ENCODE data around the gene SELENOW.
"Not testable (repeated sequence)": the region's sequence is repeated elsewhere in the genome, so short reads cannot be mapped to it uniquely, and the experiment has no call there.

SELENOW gene

DNA sequence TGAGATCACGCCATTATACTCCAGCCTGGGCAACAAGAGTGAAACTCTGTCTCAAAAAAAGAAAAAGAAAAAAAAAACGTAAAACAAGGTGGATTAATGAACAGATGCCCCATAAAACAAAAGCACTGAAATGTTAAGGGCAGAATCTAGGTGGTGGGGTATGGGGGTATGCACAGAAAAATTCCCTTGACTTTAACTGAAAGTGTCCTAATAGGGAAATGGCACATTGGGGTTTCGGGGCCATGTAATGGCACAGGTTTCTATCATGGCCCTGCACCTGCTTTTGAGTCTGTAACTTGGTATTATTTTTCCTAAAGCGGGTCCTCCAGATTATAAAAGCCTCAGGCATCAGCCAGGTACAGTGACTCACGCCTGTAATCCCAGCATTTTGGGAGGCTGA, 16.9 kb upstream of the SELENOW start:
- Histone ChIP-seq H3K9ac (no peak overlapping the region), H3K9me3 (ENCODE audit: control insufficient read depth, low read length) (no peaks in the 10 kb centered on the region), H3K4me2 (ENCODE audit: low read length) (no peak overlapping the region), H3K4me3 (ENCODE audit: low read depth, low read length) (no peak overlapping the region), H3K79me2 (no peaks in the 10 kb centered on the region), H3K36me3 (ENCODE audit: control insufficient read depth, insufficient read depth, low read length) (no peaks in the 10 kb centered on the region), H2AFZ (no peak overlapping the region), H3K27ac (no peak overlapping the region), H3K4me1 (no peaks in the 10 kb centered on the region), H3K27me3 (ENCODE audit: control insufficient read depth, insufficient read depth, low read length) (no peaks in the 10 kb centered on the region)
- TF ChIP-seq, protein P1, sequence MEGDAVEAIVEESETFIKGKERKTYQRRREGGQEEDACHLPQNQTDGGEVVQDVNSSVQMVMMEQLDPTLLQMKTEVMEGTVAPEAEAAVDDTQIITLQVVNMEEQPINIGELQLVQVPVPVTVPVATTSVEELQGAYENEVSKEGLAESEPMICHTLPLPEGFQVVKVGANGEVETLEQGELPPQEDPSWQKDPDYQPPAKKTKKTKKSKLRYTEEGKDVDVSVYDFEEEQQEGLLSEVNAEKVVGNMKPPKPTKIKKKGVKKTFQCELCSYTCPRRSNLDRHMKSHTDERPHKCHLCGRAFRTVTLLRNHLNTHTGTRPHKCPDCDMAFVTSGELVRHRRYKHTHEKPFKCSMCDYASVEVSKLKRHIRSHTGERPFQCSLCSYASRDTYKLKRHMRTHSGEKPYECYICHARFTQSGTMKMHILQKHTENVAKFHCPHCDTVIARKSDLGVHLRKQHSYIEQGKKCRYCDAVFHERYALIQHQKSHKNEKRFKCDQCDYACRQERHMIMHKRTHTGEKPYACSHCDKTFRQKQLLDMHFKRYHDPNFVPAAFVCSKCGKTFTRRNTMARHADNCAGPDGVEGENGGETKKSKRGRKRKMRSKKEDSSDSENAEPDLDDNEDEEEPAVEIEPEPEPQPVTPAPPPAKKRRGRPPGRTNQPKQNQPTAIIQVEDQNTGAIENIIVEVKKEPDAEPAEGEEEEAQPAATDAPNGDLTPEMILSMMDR (IDR thresholded peaks at IDR 0.05): no peak

DNA sequence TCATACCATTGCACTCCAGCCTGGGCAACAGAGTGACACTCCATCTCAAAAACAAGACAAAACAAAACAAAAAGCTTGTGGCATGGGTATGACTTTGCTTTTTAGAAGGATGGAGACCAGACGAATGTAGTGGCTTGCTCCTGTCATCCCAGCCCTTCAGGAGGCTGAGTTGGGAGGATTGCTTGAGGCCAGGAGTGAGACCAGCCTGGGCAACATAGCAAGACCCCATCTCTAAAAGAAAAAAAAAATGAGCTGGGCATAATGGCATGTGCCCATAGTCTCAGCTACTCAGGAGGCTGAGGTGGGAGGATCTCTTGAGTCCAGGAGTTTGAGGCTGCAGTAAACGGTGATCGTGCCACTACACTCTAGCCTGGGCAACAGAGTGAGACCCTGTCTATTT, 16.4 kb upstream of the SELENOW start:
- TF ChIP-seq, protein P1 (IDR thresholded peaks at IDR 0.05): no peak
- Histone ChIP-seq H3K79me2 (no peaks in the 10 kb centered on the region), H3K9me3 (ENCODE audit: control insufficient read depth, low read length) (no peaks in the 10 kb centered on the region), H2AFZ (no peak overlapping the region), H3K27me3 (ENCODE audit: control insufficient read depth, insufficient read depth, low read length) (no peaks in the 10 kb centered on the region), H3K4me3 (ENCODE audit: low read depth, low read length) (no peak overlapping the region), H3K36me3 (ENCODE audit: control insufficient read depth, insufficient read depth, low read length) (no peaks in the 10 kb centered on the region), H3K9ac (no peak overlapping the region), H3K4me1 (no peaks in the 10 kb centered on the region), H3K27ac (no peak overlapping the region), H3K4me2 (ENCODE audit: low read length) (no peak overlapping the region)

DNA sequence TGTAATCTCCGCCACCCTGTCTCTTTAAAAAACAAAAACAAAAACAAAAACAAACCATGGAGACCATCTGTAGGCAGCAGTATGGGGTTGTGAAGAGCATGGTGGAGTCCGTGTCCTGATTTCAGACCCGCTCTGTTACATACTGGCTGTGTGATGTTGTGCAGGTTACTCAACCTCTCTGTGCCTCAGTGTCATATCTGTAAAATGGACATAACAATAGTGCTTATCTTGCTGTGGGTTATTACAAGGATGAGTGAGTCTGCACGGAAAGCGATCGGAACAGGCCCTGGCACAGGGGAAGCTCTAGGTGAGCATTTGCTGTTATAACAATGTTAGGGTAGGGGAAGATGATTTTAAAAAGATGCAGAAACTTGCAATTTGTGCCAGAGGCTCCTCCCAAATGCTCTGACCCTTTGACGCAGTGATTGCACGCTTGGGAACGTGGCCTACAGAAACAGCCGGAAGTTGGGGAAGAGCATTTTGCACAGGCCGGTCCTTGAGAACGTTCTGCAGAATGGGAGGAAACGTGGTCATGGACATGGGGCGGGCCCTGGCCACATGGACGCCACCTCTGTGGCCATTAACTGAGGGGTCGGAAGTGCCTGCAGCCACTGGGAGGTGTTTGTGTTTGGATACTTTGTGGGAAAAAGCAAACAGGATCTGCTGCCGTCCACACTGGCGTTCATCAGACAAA, 15.7 kb upstream of the SELENOW start:
- no peak overlapping the region for H3K9ac ChIP-seq
- no peaks in the 10 kb centered on the region for H3K79me2 ChIP-seq
- H3K27me3 ChIP-seq (ENCODE audit: control insufficient read depth, insufficient read depth, low read length): no peaks in the 10 kb centered on the region
- H2AFZ ChIP-seq: no peak overlapping the region
- H3K36me3 ChIP-seq (ENCODE audit: control insufficient read depth, insufficient read depth, low read length): no peaks in the 10 kb centered on the region
- no peak overlapping the region for H3K4me2 ChIP-seq (ENCODE audit: low read length)
- H3K4me1 ChIP-seq: no peaks in the 10 kb centered on the region
- H3K4me3 ChIP-seq (ENCODE audit: low read depth, low read length): no peak overlapping the region
- TF ChIP-seq, protein P1 (IDR thresholded peaks at IDR 0.05): no peak
- H3K27ac ChIP-seq: no peak overlapping the region
- H3K9me3 ChIP-seq (ENCODE audit: control insufficient read depth, low read length): no peaks in the 10 kb centered on the region

DNA sequence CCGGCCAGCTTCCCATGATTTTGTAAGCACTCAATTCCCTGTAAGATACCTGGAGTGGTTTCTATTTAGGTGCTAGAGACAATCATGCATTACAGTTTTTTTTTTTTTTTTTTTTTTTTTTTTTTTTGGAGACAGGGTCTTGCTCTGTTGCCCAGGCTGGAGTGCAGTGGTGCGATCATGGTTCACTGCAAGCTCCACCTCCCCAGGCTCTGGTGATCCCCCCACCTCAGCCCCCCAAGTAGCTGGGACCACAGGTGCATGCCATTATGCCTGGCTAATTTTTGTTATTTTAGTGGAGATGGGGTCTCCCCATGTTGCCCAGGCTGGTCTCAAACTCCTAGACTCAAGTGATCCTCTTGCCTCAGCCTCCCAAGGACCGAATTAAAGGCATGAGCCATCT, 13.8 kb upstream of the SELENOW start:
- not testable (repeated sequence) for H3K27me3 ChIP-seq (ENCODE audit: control insufficient read depth, insufficient read depth, low read length); H3K9ac ChIP-seq; H3K4me2 ChIP-seq (ENCODE audit: low read length); H3K9me3 ChIP-seq (ENCODE audit: control insufficient read depth, low read length); H3K36me3 ChIP-seq (ENCODE audit: control insufficient read depth, insufficient read depth, low read length); H3K79me2 ChIP-seq; H3K4me3 ChIP-seq (ENCODE audit: low read depth, low read length); H3K27ac ChIP-seq; H2AFZ ChIP-seq; H3K4me1 ChIP-seq

DNA sequence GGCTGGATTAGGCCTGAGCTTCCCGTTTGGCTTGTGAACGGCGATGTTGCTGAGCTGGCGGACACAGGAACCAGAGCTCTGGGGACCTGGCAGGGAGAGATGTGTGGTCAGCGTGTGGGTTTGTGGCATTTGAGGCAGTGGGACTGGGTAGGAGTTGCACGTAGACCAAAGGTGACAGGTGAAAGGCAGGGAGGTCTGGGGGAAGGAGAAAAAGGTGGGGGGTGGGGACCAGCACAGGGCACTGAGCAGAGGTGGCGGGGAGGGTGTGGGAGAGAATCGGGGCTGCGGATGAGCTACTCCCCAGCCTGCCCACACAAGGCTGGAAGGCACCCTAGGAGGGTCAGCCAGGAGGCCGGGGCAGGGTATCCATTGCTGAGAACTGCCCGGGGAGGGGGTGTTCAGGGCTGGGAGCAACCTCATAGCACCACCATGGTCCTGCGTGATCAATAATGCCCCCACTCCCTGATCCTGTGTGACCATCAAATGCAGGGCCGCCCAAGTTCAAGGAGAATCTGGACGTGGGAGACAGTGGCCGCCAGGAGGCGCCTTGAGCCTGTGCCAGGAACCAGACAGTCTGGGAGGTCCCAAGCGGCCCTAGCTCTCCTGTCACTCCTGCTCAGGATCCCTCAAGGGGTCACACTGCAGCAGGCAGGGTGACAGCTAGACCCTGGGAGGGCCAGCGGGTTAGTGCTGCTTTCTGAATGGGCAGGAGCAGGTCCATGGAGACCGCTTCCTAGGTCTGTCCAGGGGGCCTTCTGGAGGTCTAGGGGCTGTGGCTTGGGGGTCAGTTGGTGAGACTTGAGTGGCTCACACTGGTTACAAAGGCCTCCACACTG, 12.8 kb upstream of the SELENOW start:
- Histone ChIP-seq H2AFZ (no peak overlapping the region), H3K4me2 (ENCODE audit: low read length) (no peak overlapping the region), H3K9ac (no peak overlapping the region), H3K4me1 (no peaks in the 10 kb centered on the region), H3K4me3 (ENCODE audit: low read depth, low read length) (no peak overlapping the region), H3K36me3 (ENCODE audit: control insufficient read depth, insufficient read depth, low read length) (no peaks in the 10 kb centered on the region), H3K27me3 (ENCODE audit: control insufficient read depth, insufficient read depth, low read length) (no peaks in the 10 kb centered on the region), H3K9me3 (ENCODE audit: control insufficient read depth, low read length) (no peaks in the 10 kb centered on the region), H3K79me2 (no peaks in the 10 kb centered on the region), H3K27ac (no peak overlapping the region)
- TF ChIP-seq, protein P1 (IDR thresholded peaks at IDR 0.05): peak; percentile 81

Data from parathyroid adenoma (tissue), 2 donors.